Measurements from ENCODE around the gene RCHY1.

Gene RCHY1

GRCh38 chr4:75498041-75498440 lies 16.2 kb downstream of the RCHY1 start:
- DNase-seq (ENCODE audit: low read depth) = no peak
- no peak for TF ChIP-seq CTCF (IDR thresholded peaks at IDR 0.05; ENCODE audit: control insufficient read depth, insufficient read depth, low read depth, low read length, missing control alignments)
- H3K4me3 ChIP-seq (ENCODE audit: control insufficient read depth, low read depth, low read length) = no peak overlapping the region

GRCh38 chr4:75497133-75497532 lies 17.1 kb downstream of the RCHY1 start:
- DNase-seq (ENCODE audit: low read depth) = no peak
- H3K4me3 ChIP-seq (ENCODE audit: control insufficient read depth, low read depth, low read length) = no peak overlapping the region
- TF ChIP-seq CTCF (IDR thresholded peaks at IDR 0.05; ENCODE audit: control insufficient read depth, insufficient read depth, low read depth, low read length, missing control alignments) = no peak

GRCh38 chr4:75496406-75496805 lies 17.8 kb downstream of the RCHY1 start:
- TF ChIP-seq CTCF (IDR thresholded peaks at IDR 0.05; ENCODE audit: control insufficient read depth, insufficient read depth, low read depth, low read length, missing control alignments) = no peak
- DNase-seq (ENCODE audit: low read depth) = no peak
- H3K4me3 ChIP-seq (ENCODE audit: control insufficient read depth, low read depth, low read length) = no peak overlapping the region

GRCh38 chr4:75495476-75495875 lies 18.7 kb downstream of the RCHY1 start:
- no peak overlapping the region for H3K4me3 ChIP-seq (ENCODE audit: control insufficient read depth, low read depth, low read length)
- TF ChIP-seq CTCF (IDR thresholded peaks at IDR 0.05; ENCODE audit: control insufficient read depth, insufficient read depth, low read depth, low read length, missing control alignments) = no peak
- DNase-seq (ENCODE audit: low read depth) = no peak

- no peak overlapping the region for H3K4me3 ChIP-seq (ENCODE audit: control insufficient read depth, low read depth, low read length)
- peak; percentile 71 for DNase-seq (ENCODE audit: low read depth)
- no peak for TF ChIP-seq CTCF (IDR thresholded peaks at IDR 0.05; ENCODE audit: control insufficient read depth, insufficient read depth, low read depth, low read length, missing control alignments)
Observed at GRCh38 chr4:75494563-75494962, 19.6 kb downstream of the RCHY1 start.

GRCh38 chr4:75490155-75490554 lies 24.0 kb downstream of the RCHY1 start:
- TF ChIP-seq CTCF (IDR thresholded peaks at IDR 0.05; ENCODE audit: control insufficient read depth, insufficient read depth, low read depth, low read length, missing control alignments) = peak; percentile 22
- DNase-seq (ENCODE audit: low read depth) = no peak

GRCh38 chr4:75484190-75484589 lies 30.0 kb downstream of the RCHY1 start:
- TF ChIP-seq CTCF (IDR thresholded peaks at IDR 0.05; ENCODE audit: control insufficient read depth, insufficient read depth, low read depth, low read length, missing control alignments) = no peak
- no peak overlapping the region for H3K4me3 ChIP-seq (ENCODE audit: control insufficient read depth, low read depth, low read length)
- no peak for DNase-seq (ENCODE audit: low read depth)

More at GRCh38 chr4:75490155-75490554, 24.0 kb downstream of the RCHY1 start:
- no peak overlapping the region for H3K4me3 ChIP-seq (ENCODE audit: control insufficient read depth, low read depth, low read length)

Data from AG09309 (cell line).